OCI-LY7 (cell line): ENCODE data around the gene SIGLEC12. TPM values are rescaled to one million over a fixed set of nuclear protein-coding genes. Genes with fewer than 3 reads are reported as not detected.

Source experiments
- BruUV-seq: library from RNA; stranded (reverse); fragments of 400-500 nt; replicated peaks from 2 replicates; lab custom pipeline; 2021; lab: Mats Ljungman, UMichigan
- CTCF ChIA-PET: fragments of 300-600 bp; sonication (Branson Sonifier 250); formaldehyde crosslinking; loops from one replicate; lab custom pipeline; 2022; ENCODE audit warnings: antibody characterized with exemption; ENCODE audit not compliant: unreplicated experiment; lab: Charles Lee
- POLR2A ChIA-PET: fragments of 300-600 bp; sonication (Branson Sonifier 250); formaldehyde crosslinking; loops from one replicate; lab custom pipeline; 2022; ENCODE audit warnings: antibody characterized with exemption; lab: Charles Lee
- DNase-seq: peaks from one replicate; pipeline ENCODE4 v3.0.0-alpha.2; 2015; ENCODE audit warnings: low spot score
- H2AFZ ChIP-seq: fragments of 200-600 bp; sonication (generic), shearing (Covaris generic); 2 replicates; pipeline ENCODE4 v1.6.1; 2014; ENCODE audit warnings: mild to moderate bottlenecking, antibody characterized with exemption, low read length, moderate library complexity
- H3K27ac ChIP-seq: fragments of 200-600 bp; sonication (generic); 2 replicates; pipeline ENCODE4 v1.5.1; 2014; ENCODE audit warnings: mixed run types, low read depth, mild to moderate bottlenecking, moderate library complexity, low read length, inconsistent platforms; ENCODE audit not compliant: poor library complexity, severe bottlenecking
- H3K36me3 ChIP-seq: fragments of 200-600 bp; sonication (generic); 2 replicates; pipeline ENCODE4 v1.6.1; 2014; ENCODE audit warnings: mild to moderate bottlenecking, antibody characterized with exemption, low read length, moderate library complexity, mixed read lengths; ENCODE audit not compliant: insufficient read depth
- H3K4me1 ChIP-seq: fragments of 200-600 bp; sonication (generic); 2 replicates; pipeline ENCODE4 v1.5.1; 2014; ENCODE audit warnings: mild to moderate bottlenecking, low read length; ENCODE audit not compliant: insufficient read depth, poor library complexity, severe bottlenecking
- H3K4me2 ChIP-seq: fragments of 200-600 bp; sonication (generic); 2 replicates; pipeline ENCODE4 v1.6.1; 2014; ENCODE audit warnings: mild to moderate bottlenecking, low read length
- H3K4me3 ChIP-seq: fragments of 200-600 bp; sonication (generic); 2 replicates; pipeline ENCODE4 v1.5.1; 2014; ENCODE audit warnings: mild to moderate bottlenecking, low read depth, low read length; ENCODE audit not compliant: poor library complexity, severe bottlenecking
- H3K79me2 ChIP-seq: fragments of 200-600 bp; sonication (generic); 2 replicates; pipeline ENCODE4 v1.6.1; 2016; ENCODE audit warnings: low read depth, mild to moderate bottlenecking, low read length, moderate library complexity, mixed read lengths; ENCODE audit not compliant: insufficient read depth
- H3K9me2 ChIP-seq: fragments of 200-600 bp; sonication (generic); 2 replicates; pipeline ENCODE4 v1.6.1; 2016; ENCODE audit warnings: mild to moderate bottlenecking, low read length, mixed read lengths; ENCODE audit not compliant: insufficient read depth
- H3K9me3 ChIP-seq: fragments of 200-600 bp; sonication (generic); 2 replicates; pipeline ENCODE4 v1.6.1; 2014; ENCODE audit warnings: mild to moderate bottlenecking, mixed run types, low read length, mixed read lengths
- H4K20me1 ChIP-seq: fragments of 200-600 bp; sonication (generic); 2 replicates; pipeline ENCODE4 v1.6.1; 2014; ENCODE audit warnings: mild to moderate bottlenecking, antibody characterized with exemption, low read length, moderate library complexity, mixed read lengths; ENCODE audit not compliant: insufficient read depth
- EZH2phosphoT487 ChIP-seq: fragments of 200-600 bp; sonication (generic); IDR thresholded peaks from 2 replicates; pipeline ENCODE4 v1.6.1; 2018; ENCODE audit warnings: low read depth, borderline replicate concordance, mild to moderate bottlenecking, mixed run types, antibody characterized with exemption, low read length, moderate library complexity, mixed read lengths
- intact Hi-C: fragments of 100-400 bp; cut with micrococcal nuclease; formaldehyde crosslinking; loops from one replicate; pipeline ENCODE4 v1.10.0; 2022; ENCODE audit not compliant: unreplicated experiment
- total RNA-seq, 2 experiments: library from RNA; depleted of rRNA in 1 of 2; stranded (reverse); fragments of >200 nt in 1 of 2; shearing (Covaris generic) in 1 of 2; gene quantifications; 2 replicates each; pipeline ENCODE4 v1.2.3, GENCODE V29; 2014 to 2022
- TF ChIP-seq, protein P1 (sequence below): fragments of 200-600 bp; sonication (generic); conservative IDR thresholded peaks from 2 replicates; pipeline ENCODE4 v1.5.1; 2014; ENCODE audit warnings: mild to moderate bottlenecking, antibody characterized with exemption, low read length, moderate library complexity, mixed read lengths

SIGLEC12 gene
- total RNA-seq, 2 experiments from 2014 or later = not detected

DNA sequence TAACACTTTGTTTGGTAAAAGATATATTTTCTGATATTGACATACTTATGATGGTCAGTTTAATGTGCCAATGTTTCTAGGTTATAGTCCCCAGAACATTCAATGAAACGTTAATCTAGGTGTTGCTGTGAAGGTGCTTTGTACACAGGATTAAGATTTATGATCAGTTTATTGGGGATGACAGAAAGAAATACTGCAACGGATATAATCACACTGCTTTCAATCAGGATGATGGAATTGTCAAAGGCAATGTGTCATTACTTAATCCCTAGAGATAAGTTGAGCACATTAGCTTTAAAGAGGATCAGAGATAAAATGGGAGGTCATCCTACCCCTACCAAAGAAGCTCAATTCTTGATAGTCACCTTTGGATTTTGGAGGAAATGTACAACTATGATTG lies 12.4 kb upstream of the SIGLEC12 start:
- POLR2A ChIA-PET = no interaction called here
- intact Hi-C loops = no loop called here
- no peak for DNase-seq
- Histone ChIP-seq H4K20me1 (no peaks in the 10 kb centered on the region), H3K79me2 (no peaks in the 10 kb centered on the region), H3K4me3 (no peak overlapping the region), H3K27ac (no peak overlapping the region), H3K4me1 (no peaks in the 10 kb centered on the region), H3K9me2 (no peaks in the 10 kb centered on the region), H2AFZ (no peak overlapping the region), H3K36me3 (no peaks in the 10 kb centered on the region), H3K4me2 (no peak overlapping the region), H3K9me3 (no peaks in the 10 kb centered on the region)
- CTCF ChIA-PET = no interaction called here
- BruUV-seq = no TSS peak
- TF ChIP-seq EZH2phosphoT487 = no peak
- TF ChIP-seq, protein P1, sequence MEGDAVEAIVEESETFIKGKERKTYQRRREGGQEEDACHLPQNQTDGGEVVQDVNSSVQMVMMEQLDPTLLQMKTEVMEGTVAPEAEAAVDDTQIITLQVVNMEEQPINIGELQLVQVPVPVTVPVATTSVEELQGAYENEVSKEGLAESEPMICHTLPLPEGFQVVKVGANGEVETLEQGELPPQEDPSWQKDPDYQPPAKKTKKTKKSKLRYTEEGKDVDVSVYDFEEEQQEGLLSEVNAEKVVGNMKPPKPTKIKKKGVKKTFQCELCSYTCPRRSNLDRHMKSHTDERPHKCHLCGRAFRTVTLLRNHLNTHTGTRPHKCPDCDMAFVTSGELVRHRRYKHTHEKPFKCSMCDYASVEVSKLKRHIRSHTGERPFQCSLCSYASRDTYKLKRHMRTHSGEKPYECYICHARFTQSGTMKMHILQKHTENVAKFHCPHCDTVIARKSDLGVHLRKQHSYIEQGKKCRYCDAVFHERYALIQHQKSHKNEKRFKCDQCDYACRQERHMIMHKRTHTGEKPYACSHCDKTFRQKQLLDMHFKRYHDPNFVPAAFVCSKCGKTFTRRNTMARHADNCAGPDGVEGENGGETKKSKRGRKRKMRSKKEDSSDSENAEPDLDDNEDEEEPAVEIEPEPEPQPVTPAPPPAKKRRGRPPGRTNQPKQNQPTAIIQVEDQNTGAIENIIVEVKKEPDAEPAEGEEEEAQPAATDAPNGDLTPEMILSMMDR = no peak

DNA sequence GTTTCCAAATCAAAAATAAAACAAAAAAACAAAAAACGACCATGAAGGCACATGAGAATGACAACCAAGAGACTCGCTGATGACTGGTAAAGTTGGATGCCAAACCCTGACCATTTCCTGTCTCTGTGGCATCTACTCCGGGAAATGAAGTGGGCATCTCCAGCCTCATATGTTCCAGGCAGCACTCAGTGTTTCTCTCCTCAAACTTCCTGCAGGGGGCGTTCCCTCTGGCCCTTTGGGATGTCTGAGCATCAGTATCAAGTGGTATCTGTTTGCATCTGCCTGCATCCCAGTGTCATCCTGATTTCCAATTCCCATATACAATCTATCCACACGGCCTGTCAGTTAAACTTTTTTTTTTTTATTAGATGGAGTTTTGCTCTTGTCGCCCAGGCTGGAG lies 9.8 kb upstream of the SIGLEC12 start:
- TF ChIP-seq EZH2phosphoT487 = no peak
- TF ChIP-seq, protein P1 = peak; percentile 69
- H3K4me2 ChIP-seq = no peak overlapping the region
- H3K4me1 ChIP-seq = no peaks in the 10 kb centered on the region
- CTCF ChIA-PET = no interaction called here
- no peaks in the 10 kb centered on the region for H4K20me1 ChIP-seq
- intact Hi-C loops = no loop called here
- H3K9me3 ChIP-seq = no peaks in the 10 kb centered on the region
- no peak overlapping the region for H3K27ac ChIP-seq
- no peak overlapping the region for H3K4me3 ChIP-seq
- no peaks in the 10 kb centered on the region for H3K36me3 ChIP-seq
- peak; percentile 26 for DNase-seq
- no peak overlapping the region for H2AFZ ChIP-seq
- no peaks in the 10 kb centered on the region for H3K79me2 ChIP-seq
- POLR2A ChIA-PET = no interaction called here
- H3K9me2 ChIP-seq = no peaks in the 10 kb centered on the region
- no TSS peak for BruUV-seq

DNA sequence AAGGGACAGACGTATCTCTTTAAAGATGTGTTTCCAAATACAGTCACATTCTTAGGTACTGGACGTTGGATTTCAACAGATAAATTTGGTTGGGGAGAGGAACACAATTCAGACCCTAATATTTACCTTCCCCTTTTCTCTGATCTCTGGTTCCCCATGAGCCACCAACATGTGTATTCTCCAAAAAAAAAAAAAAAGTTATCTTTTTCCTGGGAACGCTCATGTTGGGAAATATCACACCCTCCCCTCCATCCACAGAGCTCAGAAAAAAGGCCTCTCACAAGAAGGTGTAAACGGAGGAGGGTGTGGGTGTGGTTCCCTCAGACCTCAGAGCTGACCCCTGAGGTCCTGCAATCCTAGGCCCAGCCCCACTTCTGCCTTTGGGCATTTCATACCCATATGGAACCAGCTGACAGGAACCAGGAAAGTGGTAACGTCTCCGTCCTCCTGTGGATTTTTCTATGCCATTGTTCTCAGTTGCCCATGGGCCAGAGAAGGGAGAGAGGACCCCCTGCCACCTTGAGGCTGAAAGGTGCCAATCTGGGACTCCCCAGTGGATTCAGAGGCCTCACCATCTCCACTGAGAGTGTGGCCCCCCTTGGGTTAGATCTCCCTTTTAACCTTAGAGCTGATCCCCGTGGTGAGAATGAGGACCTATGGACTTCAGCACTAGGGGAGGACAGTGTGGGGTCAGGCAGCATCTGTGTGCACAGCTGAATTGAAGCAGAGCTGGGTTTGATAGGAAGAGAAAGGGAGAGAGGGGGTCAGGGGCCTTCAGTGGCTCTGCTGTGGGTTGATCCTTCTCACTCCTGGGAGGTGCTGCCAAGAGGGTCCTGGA lies 8.4 kb upstream of the SIGLEC12 start:
- no peak overlapping the region for H3K27ac ChIP-seq
- POLR2A ChIA-PET = interaction anchor here (0.7 kb wide), 1 partner anchor 212 kb away, joined by 3 read pairs; no protein-coding TSS in a partner anchor
- intact Hi-C loops = no loop called here

More for the DNA sequence above, 8.4 kb upstream of the SIGLEC12 start:
- H3K79me2 ChIP-seq = no peaks in the 10 kb centered on the region
- no peaks in the 10 kb centered on the region for H3K9me2 ChIP-seq
- BruUV-seq = no TSS peak
- no peaks in the 10 kb centered on the region for H4K20me1 ChIP-seq
- no peak overlapping the region for H2AFZ ChIP-seq
- H3K9me3 ChIP-seq = no peaks in the 10 kb centered on the region
- CTCF ChIA-PET = no interaction called here
- no peaks in the 10 kb centered on the region for H3K4me1 ChIP-seq
- no peaks in the 10 kb centered on the region for H3K36me3 ChIP-seq
- no peak for DNase-seq
- no peak overlapping the region for H3K4me2 ChIP-seq
- TF ChIP-seq EZH2phosphoT487 = no peak
- TF ChIP-seq, protein P1 = no peak
- no peak overlapping the region for H3K4me3 ChIP-seq
